Measurements from ENCODE around the gene PCDHA11.

Gene PCDHA11

DNA sequence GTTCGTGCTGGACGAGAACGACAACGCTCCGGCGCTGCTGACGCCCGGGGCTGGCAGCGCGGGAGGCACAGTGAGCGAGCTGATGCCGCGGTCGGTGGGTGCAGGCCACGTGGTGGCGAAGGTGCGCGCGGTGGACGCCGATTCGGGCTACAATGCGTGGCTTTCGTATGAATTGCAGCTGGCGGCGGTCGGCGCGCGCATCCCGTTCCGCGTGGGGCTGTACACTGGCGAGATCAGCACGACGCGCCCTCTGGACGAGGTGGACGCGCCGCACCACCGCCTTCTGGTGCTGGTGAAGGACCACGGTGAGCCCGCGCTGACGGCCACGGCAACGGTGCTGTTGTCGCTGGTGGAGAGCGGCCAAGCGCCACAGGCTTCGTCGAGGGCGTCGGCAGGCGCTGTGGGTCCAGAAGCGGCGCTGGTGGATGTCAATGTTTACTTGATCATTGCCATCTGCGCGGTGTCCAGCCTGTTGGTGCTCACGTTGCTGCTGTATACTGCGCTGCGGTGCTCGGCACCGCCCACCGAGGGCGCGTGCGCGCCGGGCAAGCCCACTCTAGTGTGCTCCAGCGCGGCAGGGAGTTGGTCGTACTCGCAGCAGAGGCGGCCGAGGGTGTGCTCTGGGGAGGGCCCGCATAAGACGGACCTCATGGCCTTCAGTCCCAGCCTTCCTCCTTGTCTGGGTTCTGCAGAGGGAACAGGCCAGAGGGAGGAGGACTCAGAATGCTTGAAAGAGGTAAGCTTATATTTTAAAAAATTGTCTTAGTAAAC lies 15.4 kb downstream of the PCDHA11 start:
- Histone ChIP-seq H3K14ac (ENCODE audit: low read length) (no peak overlapping the region), H2AFZ (ENCODE audit: insufficient read depth, low read length, poor library complexity) (no peak overlapping the region), H3K9me3 (ENCODE audit: insufficient read depth, low read depth, low read length) (peaks cover 2% of the 10 kb centered on the region), H3K4me2 (ENCODE audit: low read length) (no peak overlapping the region), H3K36me3 (ENCODE audit: control insufficient read depth in 1 of 2, insufficient read depth in 2 of 2, low read length in 2 of 2) (peaks cover 0 to 9% of the 10 kb centered on the region in 2 experiments), H2BK12ac (ENCODE audit: low read length) (no peak overlapping the region), H3K79me1 (ENCODE audit: low read length) (no peaks in the 10 kb centered on the region), H4K12ac (ENCODE audit: low read depth, low read length) (no peak overlapping the region), H3K27ac (ENCODE audit: low read depth, low read length) (no peak overlapping the region), H3K4ac (ENCODE audit: low read depth, low read length) (no peak overlapping the region), H3K18ac (ENCODE audit: low read length) (no peak overlapping the region), H3K27me3 (ENCODE audit: insufficient read depth, low read length) (no peaks in the 10 kb centered on the region), H2BK5ac (ENCODE audit: low read depth, low read length, poor library complexity) (no peak overlapping the region), H3K4me3 (ENCODE audit: low read depth, low read length) (no peak overlapping the region), H3K79me2 (ENCODE audit: control insufficient read depth, insufficient read depth, low read length, poor library complexity) (no peaks in the 10 kb centered on the region), H2AK5ac (ENCODE audit: low read length) (no peak overlapping the region), H2BK120ac (ENCODE audit: insufficient read depth, low read length, poor library complexity) (no peak overlapping the region), H3K4me1 (ENCODE audit: control insufficient read depth in 1 of 2, insufficient read depth in 2 of 2, low read length in 2 of 2) (no peaks in the 10 kb centered on the region), H3K9ac (ENCODE audit: low read length) (no peak overlapping the region), H4K8ac (ENCODE audit: low read depth, low read length) (no peak overlapping the region), H4K91ac (ENCODE audit: low read depth, low read length) (no peak overlapping the region), H3K23ac (ENCODE audit: low read length) (no peak overlapping the region)
- no peak for DNase-seq
- WGBS (ENCODE audit: extremely low coverage, insufficient coverage, insufficient read length) = no CpG with 5 or more reads among the region's 79 CpGs

- Histone ChIP-seq H3K27me3 (ENCODE audit: insufficient read depth, low read length) (no peaks in the 10 kb centered on the region), H2AFZ (ENCODE audit: insufficient read depth, low read length, poor library complexity) (no peak overlapping the region), H2BK5ac (ENCODE audit: low read depth, low read length, poor library complexity) (no peak overlapping the region), H2BK120ac (ENCODE audit: insufficient read depth, low read length, poor library complexity) (no peak overlapping the region), H3K9me3 (ENCODE audit: insufficient read depth, low read depth, low read length) (no peaks in the 10 kb centered on the region), H3K18ac (ENCODE audit: low read length) (no peak overlapping the region), H3K4me2 (ENCODE audit: low read length) (no peak overlapping the region), H3K4ac (ENCODE audit: low read depth, low read length) (no peak overlapping the region), H3K4me1 (ENCODE audit: control insufficient read depth in 1 of 2, insufficient read depth in 2 of 2, low read length in 2 of 2) (no peaks in the 10 kb centered on the region), H3K27ac (ENCODE audit: low read depth, low read length) (no peak overlapping the region), H3K36me3 (ENCODE audit: control insufficient read depth in 1 of 2, insufficient read depth in 2 of 2, low read length in 2 of 2) (no peaks in the 10 kb centered on the region), H3K23ac (ENCODE audit: low read length) (no peak overlapping the region), H2BK12ac (ENCODE audit: low read length) (no peak overlapping the region), H3K4me3 (ENCODE audit: low read depth, low read length) (no peak overlapping the region), H4K8ac (ENCODE audit: low read depth, low read length) (no peak overlapping the region), H2AK5ac (ENCODE audit: low read length) (no peak overlapping the region), H4K91ac (ENCODE audit: low read depth, low read length) (no peak overlapping the region), H3K14ac (ENCODE audit: low read length) (no peak overlapping the region), H3K79me1 (ENCODE audit: low read length) (no peaks in the 10 kb centered on the region), H3K79me2 (ENCODE audit: control insufficient read depth, insufficient read depth, low read length, poor library complexity) (no peaks in the 10 kb centered on the region), H3K9ac (ENCODE audit: low read length) (no peak overlapping the region), H4K12ac (ENCODE audit: low read depth, low read length) (no peak overlapping the region)
- WGBS (ENCODE audit: extremely low coverage, insufficient coverage, insufficient read length) = no CpG with 5 or more reads among the region's 1 CpG
- no peak for DNase-seq
Measured at GRCh38 chr5:140916325-140916724, 47.6 kb downstream of the PCDHA11 start.

All from trophoblast cell (in vitro differentiated cells and primary cell).